ENCODE data around the gene BRI3. TPM values are rescaled to one million over a fixed set of nuclear protein-coding genes. Genes with fewer than 3 reads are reported as not detected.

BRI3 gene
- total RNA-seq, 2 donors from 2014 or later = 55.6 to 61.1 TPM

- DNase-seq (ENCODE audit: low spot score) = no peak
- no peaks in the 10 kb centered on the region for H3K4me1 ChIP-seq
- no peaks in the 10 kb centered on the region for H3K9me3 ChIP-seq
- no peaks in the 10 kb centered on the region for H3K36me3 ChIP-seq
- H3K27ac ChIP-seq = no peak overlapping the region
- no peak for TF ChIP-seq CTCF (IDR thresholded peaks at IDR 0.05)
- H3K27me3 ChIP-seq = no peaks in the 10 kb centered on the region
- H3K4me3 ChIP-seq = no peak overlapping the region
These were observed 39.8 kb downstream of the BRI3 start for GRCh38 chr7:98321301-98321700.

GRCh38 chr7:98322331-98323270, 41.1 kb downstream of the BRI3 start:
- Histone ChIP-seq H3K4me3 (no peak overlapping the region), H3K27me3 (no peaks in the 10 kb centered on the region)

GRCh38 chr7:98323597-98324322, 42.3 kb downstream of the BRI3 start:
- no peaks in the 10 kb centered on the region for H3K36me3 ChIP-seq
- peaks cover 0 to 2% of the 10 kb centered on the region in 2 donors for H3K4me1 ChIP-seq
- no peak for TF ChIP-seq CTCF (IDR thresholded peaks at IDR 0.05)
- H3K9me3 ChIP-seq = no peaks in the 10 kb centered on the region
- H3K4me3 ChIP-seq = no peak overlapping the region
- no peaks in the 10 kb centered on the region for H3K27me3 ChIP-seq
- DNase-seq (ENCODE audit: low spot score) = no peak
- no peak overlapping the region for H3K27ac ChIP-seq

More at GRCh38 chr7:98322331-98323270, 41.1 kb downstream of the BRI3 start:
- TF ChIP-seq CTCF (IDR thresholded peaks at IDR 0.05) = no peak
- Histone ChIP-seq H3K4me1 (no peaks in the 10 kb centered on the region), H3K36me3 (no peaks in the 10 kb centered on the region), H3K27ac (no peak overlapping the region), H3K9me3 (no peaks in the 10 kb centered on the region)
- DNase-seq (ENCODE audit: low spot score) = no peak

GRCh38 chr7:98324782-98325181, 43.3 kb downstream of the BRI3 start:
- Histone ChIP-seq H3K27me3 (no peaks in the 10 kb centered on the region), H3K9me3 (no peaks in the 10 kb centered on the region), H3K4me3 (no peak overlapping the region), H3K27ac (no peak overlapping the region), H3K4me1 (peaks cover 0 to 8% of the 10 kb centered on the region in 2 donors), H3K36me3 (no peaks in the 10 kb centered on the region)
- TF ChIP-seq CTCF (IDR thresholded peaks at IDR 0.05) = no peak
- no peak for DNase-seq (ENCODE audit: low spot score)

- Histone ChIP-seq H3K4me3 (no peak overlapping the region), H3K27me3 (no peaks in the 10 kb centered on the region), H3K4me1 (peaks cover 0 to 8% of the 10 kb centered on the region in 2 donors), H3K9me3 (no peaks in the 10 kb centered on the region), H3K27ac (peak overlapping the region; percentile 49 to 57), H3K36me3 (no peaks in the 10 kb centered on the region)
- no peak for TF ChIP-seq CTCF (IDR thresholded peaks at IDR 0.05)
- no peak for DNase-seq (ENCODE audit: low spot score)
These were observed 47.8 kb downstream of the BRI3 start for GRCh38 chr7:98329100-98329790.
